ENCODE results near the gene ZBTB5.
"Not testable (repeated sequence)": the region's sequence is repeated elsewhere in the genome, so short reads cannot be mapped to it uniquely, and the experiment has no call there.

Gene ZBTB5

GRCh38 chr9:37404590-37404989 lies 60.7 kb downstream of the ZBTB5 start:
- DNase-seq = no peak

- no peak for DNase-seq
These were observed 65.9 kb downstream of the ZBTB5 start for GRCh38 chr9:37399336-37399735.

DNA sequence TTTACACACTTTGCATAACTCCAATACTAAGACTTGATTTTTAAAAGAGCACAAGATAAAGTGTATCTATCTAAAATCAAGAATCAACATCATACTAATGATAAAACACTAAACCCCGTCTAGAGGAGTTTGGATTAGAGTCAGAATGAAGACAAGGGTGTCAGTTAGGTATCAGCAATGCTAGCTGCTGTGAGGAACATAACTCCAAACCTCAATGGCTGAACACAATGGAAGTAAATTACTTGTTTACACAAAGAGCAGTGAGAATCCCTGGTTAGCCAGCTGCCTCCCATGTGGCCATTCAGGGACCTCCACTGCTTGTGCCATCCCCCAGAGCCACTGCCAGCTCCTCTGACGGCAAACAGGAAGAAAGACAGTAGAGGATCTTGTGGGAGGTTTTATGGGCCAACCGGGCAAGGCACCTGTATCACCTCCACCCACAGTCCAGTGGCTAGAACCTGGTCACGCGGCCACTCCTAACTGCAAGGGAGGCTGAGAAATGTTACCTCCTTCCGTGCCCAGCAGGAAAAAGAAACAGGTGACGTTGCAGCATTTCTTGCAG lies 66.7 kb downstream of the ZBTB5 start:
- DNase-seq = no peak

GRCh38 chr9:37397948-37398347 lies 67.3 kb downstream of the ZBTB5 start:
- not testable (repeated sequence) for DNase-seq

- DNase-seq = no peak
These were observed 69.6 kb downstream of the ZBTB5 start for GRCh38 chr9:37395663-37396062.

GRCh38 chr9:37395229-37395628 lies 70.0 kb downstream of the ZBTB5 start:
- DNase-seq = no peak

- DNase-seq = no peak
These were observed 73.0 kb downstream of the ZBTB5 start for GRCh38 chr9:37392272-37392671.

GRCh38 chr9:37390759-37391158 lies 74.5 kb downstream of the ZBTB5 start:
- DNase-seq = no peak

Data from Kasumi-1 (cell line).